ENCODE measurements around the gene SLC16A5.
"Not testable (repeated sequence)": the region's sequence is repeated elsewhere in the genome, so short reads cannot be mapped to it uniquely, and the experiment has no call there.

Gene SLC16A5

DNA sequence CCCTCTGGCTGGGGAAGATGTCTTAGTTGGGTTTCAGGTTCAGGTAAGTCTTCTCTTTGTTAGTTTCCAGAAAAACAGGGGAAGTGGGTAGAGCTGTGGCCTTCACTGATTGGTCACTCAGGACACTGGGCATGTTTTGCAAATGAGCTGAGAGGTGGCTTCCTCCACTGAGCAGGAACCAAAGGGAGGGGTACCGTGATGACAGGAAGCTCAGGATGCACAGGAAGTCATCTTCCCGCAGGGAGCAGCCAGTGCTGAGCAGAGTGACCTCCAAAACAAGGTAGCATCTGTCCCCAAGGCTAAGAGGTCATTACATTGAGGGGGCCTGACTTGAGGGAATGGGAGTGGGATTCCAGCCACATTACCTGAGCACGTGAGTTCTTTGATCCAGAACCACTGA lies 38.2 kb downstream of the SLC16A5 start:
- no peak for TF ChIP-seq CTCF (IDR thresholded peaks at IDR 0.05; ENCODE audit: insufficient read depth, low read depth, low read length, missing control alignments)
- H3K4me3 ChIP-seq (ENCODE audit: low read length) = no peak overlapping the region
- DNase-seq (ENCODE audit: low read depth) = no peak

DNA sequence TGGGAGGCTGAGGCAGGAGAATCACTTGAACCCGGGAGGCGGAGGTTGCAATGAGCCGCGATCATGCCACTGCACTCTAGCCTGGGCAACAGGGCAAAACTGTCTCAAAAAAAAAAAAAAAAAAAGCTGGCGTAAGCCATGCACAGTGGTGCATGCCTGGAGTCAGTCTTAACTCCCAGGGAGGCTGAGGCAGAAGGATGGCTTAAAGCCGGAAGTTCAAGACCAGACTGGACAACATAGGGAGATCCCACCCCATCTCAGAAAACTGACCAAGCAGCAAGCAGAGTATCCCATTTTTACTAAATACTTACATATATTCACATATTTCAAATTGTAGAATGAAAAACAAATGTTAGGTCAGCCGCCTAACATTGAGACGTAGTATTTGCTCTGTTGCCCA lies 39.2 kb downstream of the SLC16A5 start:
- TF ChIP-seq CTCF (IDR thresholded peaks at IDR 0.05; ENCODE audit: insufficient read depth, low read depth, low read length, missing control alignments) = no peak
- no peak overlapping the region for H3K4me3 ChIP-seq (ENCODE audit: low read length)
- no peak for DNase-seq (ENCODE audit: low read depth)

DNA sequence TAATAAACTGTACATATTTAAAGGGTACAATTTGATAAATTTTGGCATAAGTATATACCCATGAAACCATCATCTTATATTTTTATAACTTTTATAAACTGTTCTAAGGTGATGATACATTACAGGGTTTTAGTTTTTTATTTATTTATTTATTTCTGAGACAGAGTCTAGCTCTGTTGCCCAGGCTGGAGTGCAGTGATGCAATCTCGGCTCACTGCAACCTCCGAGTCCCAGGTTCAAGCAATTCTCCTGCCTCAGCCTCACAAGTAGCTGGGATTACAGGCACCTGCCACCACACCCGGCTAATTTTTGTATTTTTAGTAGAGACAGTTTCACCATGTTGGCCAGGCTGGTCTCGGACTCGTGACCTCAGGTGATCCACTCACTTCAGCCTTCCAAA lies 40.2 kb downstream of the SLC16A5 start:
- not testable (repeated sequence) for H3K4me3 ChIP-seq (ENCODE audit: low read length); DNase-seq (ENCODE audit: low read depth)

DNA sequence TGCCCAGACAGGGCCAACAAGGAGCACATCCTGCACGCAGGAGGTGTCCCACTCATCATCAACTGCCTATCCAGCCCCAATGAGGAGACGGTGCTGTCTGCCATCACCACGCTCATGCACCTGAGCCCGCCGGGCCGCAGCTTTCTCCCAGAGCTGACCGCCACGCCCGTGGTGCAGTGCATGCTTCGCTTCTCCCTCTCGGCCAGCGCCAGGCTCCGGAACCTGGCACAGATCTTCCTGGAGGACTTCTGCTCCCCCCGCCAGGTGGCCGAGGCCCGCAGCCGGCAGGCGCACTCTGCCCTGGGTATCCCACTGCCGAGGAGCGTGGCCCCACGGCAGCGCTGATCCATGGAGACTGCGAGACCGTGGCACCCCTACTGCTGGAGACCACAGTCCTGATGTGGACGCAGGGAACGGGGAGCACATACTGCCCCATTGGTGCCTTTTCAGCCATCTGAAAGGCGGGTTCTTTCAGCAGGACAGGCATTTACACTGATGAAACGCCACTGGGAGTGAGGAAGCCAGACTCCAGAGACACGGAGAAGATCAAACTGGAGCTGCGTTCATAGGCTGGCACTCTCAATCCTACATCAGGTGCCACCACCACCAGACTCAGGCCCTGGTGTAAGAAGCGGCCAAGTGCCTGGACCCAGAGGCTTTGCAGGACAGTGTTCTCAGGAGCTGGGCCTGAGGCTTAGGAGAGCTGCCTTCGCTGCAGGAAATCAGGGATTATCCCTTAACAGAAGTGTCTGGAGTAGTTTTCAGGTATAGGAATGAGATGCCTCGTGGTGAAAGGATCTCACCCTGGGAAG lies 41.1 kb downstream of the SLC16A5 start:
- no peak for TF ChIP-seq CTCF (IDR thresholded peaks at IDR 0.05; ENCODE audit: insufficient read depth, low read depth, low read length, missing control alignments)
- no peak for DNase-seq (ENCODE audit: low read depth)
- H3K4me3 ChIP-seq (ENCODE audit: low read length) = no peak overlapping the region

GRCh38 chr17:75129576-75129975 lies 41.8 kb downstream of the SLC16A5 start:
- TF ChIP-seq CTCF (IDR thresholded peaks at IDR 0.05; ENCODE audit: insufficient read depth, low read depth, low read length, missing control alignments) = no peak
- no peak for DNase-seq (ENCODE audit: low read depth)
- H3K4me3 ChIP-seq (ENCODE audit: low read length) = no peak overlapping the region

DNA sequence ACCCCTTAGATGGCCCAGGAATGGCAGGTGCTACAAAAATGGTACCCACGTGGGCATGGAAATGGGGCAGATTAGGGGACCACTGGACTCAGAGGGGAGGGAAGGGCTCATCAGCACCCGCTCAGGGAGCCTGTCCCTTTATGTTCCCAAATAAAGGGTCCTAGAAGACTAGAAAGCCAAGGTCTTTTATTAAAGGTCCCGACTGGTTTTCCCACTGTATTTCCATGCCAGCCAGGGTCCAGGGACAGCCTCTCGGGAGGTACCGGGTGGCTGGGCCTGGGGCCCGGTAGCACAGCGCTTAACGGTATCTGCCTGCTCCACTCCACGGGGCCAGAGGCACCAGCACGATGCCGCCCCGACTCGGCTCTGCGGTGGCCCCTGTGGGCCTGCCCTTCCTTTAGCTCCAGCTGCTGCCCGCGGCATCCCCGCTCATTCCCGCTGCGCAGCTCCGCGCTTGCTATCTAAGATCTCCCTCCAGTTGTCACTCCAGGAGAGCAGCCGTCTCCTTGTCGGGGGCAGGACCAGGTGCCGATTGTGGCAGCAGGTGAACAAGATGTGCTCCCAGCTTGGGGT lies 42.4 kb downstream of the SLC16A5 start:
- H3K4me3 ChIP-seq (ENCODE audit: low read length) = peak overlapping the region; percentile 76
- no peak for TF ChIP-seq CTCF (IDR thresholded peaks at IDR 0.05; ENCODE audit: insufficient read depth, low read depth, low read length, missing control alignments)
- DNase-seq (ENCODE audit: low read depth) = no peak

- DNase-seq (ENCODE audit: low read depth) = peak; percentile 72
- peak overlapping the region; percentile 76 for H3K4me3 ChIP-seq (ENCODE audit: low read length)
- TF ChIP-seq CTCF (IDR thresholded peaks at IDR 0.05; ENCODE audit: insufficient read depth, low read depth, low read length, missing control alignments) = peak; percentile 75
These were observed 43.0 kb downstream of the SLC16A5 start for GRCh38 chr17:75130632-75131277.
